COLO668 (cell line): ENCODE data around the gene GBP3.
"Not testable (repeated sequence)": the region's sequence is repeated elsewhere in the genome, so short reads cannot be mapped to it uniquely, and the experiment has no call there.

Source experiments
- DNase-seq: peaks from one replicate; lab custom pipeline; 2025; ENCODE audit not compliant: unreplicated experiment; lab: John Stamatoyannopoulos, UW

Gene GBP3

GRCh38 chr1:88979749-88980116 is 42.9 kb downstream of the GBP3 start:
- DNase-seq, result no peak

- DNase-seq, result no peak
These were observed 43.5 kb downstream of the GBP3 start for GRCh38 chr1:88979054-88979748.

DNA sequence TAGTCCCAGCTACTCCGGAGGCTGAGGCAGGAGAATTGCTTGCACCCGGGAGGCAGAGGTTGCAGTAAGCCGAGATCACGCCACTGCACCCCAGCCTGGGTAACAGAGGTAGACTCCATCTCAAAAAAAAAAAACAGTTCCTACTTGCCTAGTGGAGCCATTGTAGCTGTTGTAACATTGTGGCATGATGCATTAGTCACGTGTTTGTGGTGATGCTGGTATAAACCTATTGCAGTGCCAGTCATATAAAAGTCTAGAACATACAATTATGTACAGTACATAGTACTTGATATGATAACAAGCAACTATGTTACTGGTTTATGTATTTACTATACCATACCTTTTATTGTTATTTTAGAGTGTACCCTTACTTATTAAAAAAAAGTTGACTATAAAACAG is 46.4 kb downstream of the GBP3 start:
- no peak for DNase-seq

- DNase-seq, result not testable (repeated sequence)
These were observed 48.0 kb downstream of the GBP3 start for GRCh38 chr1:88974616-88975172.

DNA sequence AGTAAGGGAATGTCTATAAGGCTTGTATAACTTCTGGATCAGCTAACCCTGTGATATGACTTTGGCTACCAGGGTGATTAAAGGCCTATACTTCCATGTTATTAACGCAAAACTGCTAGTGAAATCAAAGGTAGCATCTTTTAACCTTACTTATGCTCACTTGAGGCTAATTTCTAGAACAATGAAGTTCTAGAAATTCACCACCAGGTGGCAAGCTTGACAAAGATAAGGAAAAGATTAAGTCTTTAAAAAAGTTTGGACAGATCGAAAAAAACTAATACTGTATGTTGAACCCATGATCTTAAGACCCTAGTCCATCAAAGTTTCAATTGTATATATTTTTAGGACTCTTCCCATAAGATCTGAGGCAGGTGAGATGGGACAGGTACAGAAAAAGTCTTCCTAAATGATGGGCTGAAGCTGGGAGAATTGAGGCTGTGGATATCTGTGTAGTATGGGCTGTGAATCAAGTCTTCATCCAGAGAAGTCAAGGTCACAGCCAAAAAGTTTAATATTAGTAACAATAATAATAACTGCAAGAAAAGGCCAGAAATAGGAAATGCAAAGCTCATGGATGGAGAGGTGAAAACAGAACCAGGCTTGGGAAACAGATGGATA is 49.0 kb downstream of the GBP3 start:
- DNase-seq, result no peak

DNA sequence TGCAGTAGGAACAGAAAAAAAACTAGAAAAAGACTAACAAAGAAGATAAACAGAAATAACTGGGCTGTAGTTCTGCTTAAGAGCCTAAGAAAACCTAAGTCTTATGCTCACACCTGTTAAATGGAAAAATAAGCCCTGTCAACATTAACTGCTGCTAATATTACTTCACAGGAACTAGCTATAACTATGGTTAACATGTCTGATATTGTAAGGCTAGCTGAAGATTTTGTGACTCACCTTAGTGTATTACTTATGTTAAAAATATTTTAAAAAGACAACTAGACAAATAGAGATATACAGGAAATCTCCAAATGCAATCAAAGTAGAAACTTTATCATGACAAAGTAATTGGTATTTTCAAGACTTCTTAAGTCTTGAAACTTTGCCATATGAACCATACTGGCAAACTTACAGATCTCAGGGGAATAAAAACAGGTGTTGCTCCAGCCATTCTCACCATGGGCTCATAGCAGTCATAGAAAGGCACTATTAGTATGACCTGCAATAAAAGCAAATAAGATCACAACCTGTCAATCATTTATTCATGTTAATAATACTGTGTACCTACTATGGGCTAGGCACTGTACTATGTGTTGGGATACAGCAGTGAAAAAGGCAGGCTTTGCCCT is 60.9 kb downstream of the GBP3 start:
- no peak for DNase-seq

DNA sequence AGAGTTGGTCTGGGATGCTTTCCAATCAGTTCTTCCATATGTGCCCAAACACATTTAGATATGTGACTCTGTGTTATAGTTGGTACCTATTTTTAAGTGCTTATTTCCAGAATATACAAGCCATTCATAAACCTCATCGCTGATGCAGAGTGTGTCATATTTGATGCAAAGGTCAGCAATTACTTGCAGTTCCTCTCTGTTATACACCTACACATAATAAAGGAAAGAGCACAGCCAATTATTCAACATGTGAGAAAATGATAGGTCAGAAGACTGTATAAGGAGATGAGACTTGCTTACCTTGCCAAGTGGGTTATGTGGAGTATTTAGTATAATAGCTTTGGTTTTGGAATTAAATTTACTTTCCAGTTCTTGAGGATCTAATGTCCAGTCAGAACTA is 61.6 kb downstream of the GBP3 start:
- DNase-seq, result no peak
